Liver (tissue), 9 donors: Measurements from ENCODE around the gene HNRNPR. TPM values are rescaled to one million over a fixed set of nuclear protein-coding genes. Genes with fewer than 3 reads are reported as not detected.

ENCODE experiments used
- DNase-seq: peaks from one replicate; pipeline ENCODE4 v3.0.0-alpha.2; 2017; ENCODE audit warnings: low spot score
- H3K27ac ChIP-seq, 2 donors: one replicate each; pipeline ENCODE4 v1.7.0; 2013; ENCODE audit warnings: inconsistent platforms in 2 of 2, low read length in 2 of 2, control low read depth in 1 of 2, low read depth in 1 of 2, mild to moderate bottlenecking in 1 of 2
- H3K27me3 ChIP-seq, 4 donors: one replicate each; pipeline versions ENCODE4 v1.6.1 to v1.7.0; 2013; ENCODE audit warnings: low read length in 3 of 4, inconsistent platforms in 1 of 4, mild to moderate bottlenecking in 1 of 4, moderate library complexity in 1 of 4; ENCODE audit not compliant: control insufficient read depth in 4 of 4, insufficient read depth in 4 of 4
- H3K36me3 ChIP-seq, 4 donors: one replicate each; pipeline versions ENCODE4 v1.6.1 to v1.7.0; 2013; ENCODE audit warnings: low read length in 3 of 4, mild to moderate bottlenecking in 3 of 4, low read depth in 1 of 4, moderate library complexity in 1 of 4; ENCODE audit not compliant: control insufficient read depth in 4 of 4, insufficient read depth in 3 of 4
- H3K4me1 ChIP-seq, 4 donors: one replicate each; pipeline versions ENCODE4 v1.6.1 to v1.7.0; 2013; ENCODE audit warnings: low read length in 3 of 4, mild to moderate bottlenecking in 3 of 4, moderate library complexity in 1 of 4; ENCODE audit not compliant: control insufficient read depth in 4 of 4, insufficient read depth in 4 of 4
- H3K4me3 ChIP-seq, 3 donors: one replicate each; pipeline versions ENCODE4 v1.6.1 to v1.7.0; 2013; ENCODE audit warnings: low read length in 3 of 3, control low read depth in 1 of 3, low read depth in 1 of 3, mild to moderate bottlenecking in 1 of 3
- H3K9ac ChIP-seq, 2 donors: one replicate each; pipeline ENCODE4 v1.7.0; 2013; ENCODE audit warnings: low read length in 2 of 2, mild to moderate bottlenecking in 2 of 2, moderate library complexity in 2 of 2, control low read depth in 1 of 2, low read depth in 1 of 2
- H3K9me3 ChIP-seq, 4 donors: one replicate each; pipeline versions ENCODE4 v1.6.1 to v1.7.0; 2013; ENCODE audit warnings: low read length in 3 of 4; ENCODE audit not compliant: control insufficient read depth in 4 of 4
- FOXA2 ChIP-seq: IDR thresholded peaks from 2 replicates; pipeline ENCODE4 v1.6.1; 2016; ENCODE audit warnings: antibody characterized with exemption
- GABPA ChIP-seq, 2 donors: IDR thresholded peaks in 1 of 2; conservative IDR thresholded peaks in 1 of 2; 2 replicates each; pipeline ENCODE4 v1.6.1; 2016; ENCODE audit warnings: antibody characterized with exemption in 2 of 2, mild to moderate bottlenecking in 1 of 2, moderate library complexity in 1 of 2
- HNF4G ChIP-seq: IDR thresholded peaks from 2 replicates; pipeline ENCODE4 v1.6.1; 2016; ENCODE audit warnings: antibody characterized with exemption
- JUND ChIP-seq, 2 donors: IDR thresholded peaks; 2 replicates each; pipeline ENCODE4 v1.6.1; 2016; ENCODE audit warnings: antibody characterized with exemption in 2 of 2
- RXRA ChIP-seq, 2 donors: IDR thresholded peaks; 2 replicates each; pipeline ENCODE4 v1.6.1; 2017 to 2018; ENCODE audit warnings: antibody characterized with exemption in 2 of 2, mild to moderate bottlenecking in 1 of 2
- SP1 ChIP-seq: IDR thresholded peaks from 2 replicates; pipeline ENCODE4 v1.6.1; 2018; ENCODE audit warnings: antibody characterized with exemption, mild to moderate bottlenecking
- TAF1 ChIP-seq: conservative IDR thresholded peaks from 2 replicates; pipeline ENCODE4 v1.6.1; 2016; ENCODE audit warnings: antibody characterized with exemption, mild to moderate bottlenecking
- WGBS: extraction: QIAGEN DNeasy Blood & Tissue Kit; methylation state at CpG from one replicate; pipeline ENCODE4 v1.1.7; 2013; 5-methylcytosine and 5-hydroxymethylcytosine counted together
- polyA plus RNA-seq, 2 donors: library from polyadenylated mRNA; stranded (reverse) in 1 of 2; unstranded in 1 of 2; fragments of 200-250 nt in 1 of 2; fragments of >200 nt in 1 of 2; fragmentation: Nextera tagmentation in 1 of 2; extraction: Ambion mirVana in 1 of 2; gene quantifications; one replicate each; pipeline versions ENCODE4 v1.2.1 to v1.2.3, GENCODE V29; 2013 to 2015
- total RNA-seq, 2 donors: library from RNA; depleted of rRNA; stranded (reverse); fragments of >200 nt; gene quantifications; one replicate each; pipeline ENCODE4 v1.2.3, GENCODE V29; 2014
- TF ChIP-seq, protein P1 (sequence below): IDR thresholded peaks from 2 replicates; pipeline ENCODE4 v1.6.1; 2016; ENCODE audit warnings: antibody characterized with exemption, mild to moderate bottlenecking
- TF ChIP-seq, protein P2 (sequence below): IDR thresholded peaks from 2 replicates; pipeline ENCODE4 v1.6.1; 2016; ENCODE audit warnings: antibody characterized with exemption
- TF ChIP-seq, protein P3 (sequence below): fragments of 150-350 bp; IDR thresholded peaks from 2 replicates; pipeline ENCODE4 v1.5.1; 2017; ENCODE audit warnings: improper control_type of control experiment, low read depth, low read length; ENCODE audit not compliant: missing input control
- TF ChIP-seq, protein P4 (sequence below): IDR thresholded peaks from 2 replicates; pipeline ENCODE4 v1.6.1; 2016; ENCODE audit warnings: antibody characterized with exemption
- donor health status: healthy.
- donor health status: healthy.
- donor health status: healthy.
- donor health status: healthy.
- donor health status: healthy.

The HNRNPR gene
- total and polyA plus RNA-seq, 4 donors = 31.2 to 57.0 (median 38.4) TPM

DNA sequence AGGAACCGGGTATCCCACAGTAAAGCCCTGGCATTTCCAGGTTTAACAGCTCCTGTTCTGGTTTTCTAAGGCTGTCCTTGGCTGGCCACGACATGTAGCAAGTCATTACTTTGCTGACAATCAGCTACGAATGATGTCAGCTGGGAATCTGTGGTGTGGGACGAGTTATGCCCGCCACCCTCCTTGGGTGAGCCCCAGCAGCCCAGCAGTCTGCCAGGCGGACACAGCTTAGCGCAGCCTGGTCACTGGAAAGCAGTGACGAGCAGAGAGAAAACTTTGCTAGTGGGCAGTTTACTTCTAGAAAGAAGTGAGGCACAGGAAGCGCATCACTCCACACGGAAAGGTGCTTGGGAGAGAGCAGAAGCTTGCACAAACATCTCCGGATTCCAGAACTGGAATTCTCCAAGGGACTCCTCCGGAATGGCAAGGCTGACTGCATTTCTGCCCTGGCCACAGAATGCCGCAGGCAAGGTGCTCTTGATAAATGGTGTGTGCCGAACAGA is 41.1 kb upstream of the HNRNPR start:
- TF ChIP-seq GABPA (IDR thresholded peaks at IDR 0.05 in 1 of 2, conservative IDR thresholded peaks at IDR 0.05 in 1 of 2) (no peak), HNF4G (no peak)
- TF ChIP-seq, protein P1, sequence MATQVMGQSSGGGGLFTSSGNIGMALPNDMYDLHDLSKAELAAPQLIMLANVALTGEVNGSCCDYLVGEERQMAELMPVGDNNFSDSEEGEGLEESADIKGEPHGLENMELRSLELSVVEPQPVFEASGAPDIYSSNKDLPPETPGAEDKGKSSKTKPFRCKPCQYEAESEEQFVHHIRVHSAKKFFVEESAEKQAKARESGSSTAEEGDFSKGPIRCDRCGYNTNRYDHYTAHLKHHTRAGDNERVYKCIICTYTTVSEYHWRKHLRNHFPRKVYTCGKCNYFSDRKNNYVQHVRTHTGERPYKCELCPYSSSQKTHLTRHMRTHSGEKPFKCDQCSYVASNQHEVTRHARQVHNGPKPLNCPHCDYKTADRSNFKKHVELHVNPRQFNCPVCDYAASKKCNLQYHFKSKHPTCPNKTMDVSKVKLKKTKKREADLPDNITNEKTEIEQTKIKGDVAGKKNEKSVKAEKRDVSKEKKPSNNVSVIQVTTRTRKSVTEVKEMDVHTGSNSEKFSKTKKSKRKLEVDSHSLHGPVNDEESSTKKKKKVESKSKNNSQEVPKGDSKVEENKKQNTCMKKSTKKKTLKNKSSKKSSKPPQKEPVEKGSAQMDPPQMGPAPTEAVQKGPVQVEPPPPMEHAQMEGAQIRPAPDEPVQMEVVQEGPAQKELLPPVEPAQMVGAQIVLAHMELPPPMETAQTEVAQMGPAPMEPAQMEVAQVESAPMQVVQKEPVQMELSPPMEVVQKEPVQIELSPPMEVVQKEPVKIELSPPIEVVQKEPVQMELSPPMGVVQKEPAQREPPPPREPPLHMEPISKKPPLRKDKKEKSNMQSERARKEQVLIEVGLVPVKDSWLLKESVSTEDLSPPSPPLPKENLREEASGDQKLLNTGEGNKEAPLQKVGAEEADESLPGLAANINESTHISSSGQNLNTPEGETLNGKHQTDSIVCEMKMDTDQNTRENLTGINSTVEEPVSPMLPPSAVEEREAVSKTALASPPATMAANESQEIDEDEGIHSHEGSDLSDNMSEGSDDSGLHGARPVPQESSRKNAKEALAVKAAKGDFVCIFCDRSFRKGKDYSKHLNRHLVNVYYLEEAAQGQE = no peak
- no peaks in the 10 kb centered on the region for H3K9me3 ChIP-seq
- no peak overlapping the region for H3K27ac ChIP-seq
- H3K4me1 ChIP-seq = peaks cover 0 to 3% (median 0%) of the 10 kb centered on the region in 4 donors
- WGBS = 93% methylated on average over 14 of the region's 14 CpGs
- DNase-seq = no peak
- no peaks in the 10 kb centered on the region for H3K27me3 ChIP-seq
- H3K4me3 ChIP-seq = no peak overlapping the region
- peaks cover 4 to 37% (median 24%) of the 10 kb centered on the region in 4 donors for H3K36me3 ChIP-seq
- no peak overlapping the region for H3K9ac ChIP-seq

DNA sequence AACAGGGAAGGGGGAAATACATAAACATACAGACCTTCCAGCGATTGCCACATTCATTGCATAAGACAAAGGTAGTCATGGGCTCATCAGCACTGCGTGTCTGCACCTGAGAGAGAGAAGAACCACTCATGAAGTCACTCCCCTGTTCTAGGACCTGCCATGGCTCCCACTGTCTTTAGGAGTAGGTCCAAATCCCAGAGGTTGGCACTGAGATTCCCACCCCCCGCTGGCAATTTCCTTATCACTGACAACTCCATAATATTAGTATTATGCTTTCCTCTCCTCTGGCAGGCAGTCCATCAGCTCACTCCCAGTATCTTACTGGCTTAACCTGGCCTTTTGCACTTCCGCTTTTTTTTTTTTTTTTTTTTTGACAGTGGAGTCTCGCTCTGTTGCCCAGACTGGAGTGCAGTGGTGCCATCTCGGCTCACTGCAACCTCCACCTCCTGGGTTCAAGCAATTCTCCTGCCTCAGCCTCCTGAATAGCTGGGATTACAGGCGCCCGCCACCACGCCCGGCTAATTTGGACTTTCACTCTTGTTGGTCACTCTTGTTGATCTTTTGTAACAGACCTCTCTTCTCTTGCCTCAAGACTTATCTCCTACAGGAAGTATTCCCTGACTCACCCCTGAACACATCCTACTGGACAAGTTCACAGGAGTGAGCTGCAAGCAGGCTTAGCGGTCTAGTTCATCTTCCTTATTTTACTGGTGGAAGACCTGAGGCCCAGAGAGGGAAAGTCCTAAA is 40.4 kb upstream of the HNRNPR start:
- TF ChIP-seq, protein P1 = no peak
- TF ChIP-seq FOXA2 (no peak), RXRA (IDR thresholded peaks at IDR 0.05) (no peak), SP1 (no peak), GABPA (IDR thresholded peaks at IDR 0.05 in 1 of 2, conservative IDR thresholded peaks at IDR 0.05 in 1 of 2) (no peak), HNF4G (no peak), JUND (IDR thresholded peaks at IDR 0.05) (no peak), TAF1 (no peak)
- TF ChIP-seq, protein P2, sequence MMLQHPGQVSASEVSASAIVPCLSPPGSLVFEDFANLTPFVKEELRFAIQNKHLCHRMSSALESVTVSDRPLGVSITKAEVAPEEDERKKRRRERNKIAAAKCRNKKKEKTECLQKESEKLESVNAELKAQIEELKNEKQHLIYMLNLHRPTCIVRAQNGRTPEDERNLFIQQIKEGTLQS = no peak
- TF ChIP-seq, protein P3, sequence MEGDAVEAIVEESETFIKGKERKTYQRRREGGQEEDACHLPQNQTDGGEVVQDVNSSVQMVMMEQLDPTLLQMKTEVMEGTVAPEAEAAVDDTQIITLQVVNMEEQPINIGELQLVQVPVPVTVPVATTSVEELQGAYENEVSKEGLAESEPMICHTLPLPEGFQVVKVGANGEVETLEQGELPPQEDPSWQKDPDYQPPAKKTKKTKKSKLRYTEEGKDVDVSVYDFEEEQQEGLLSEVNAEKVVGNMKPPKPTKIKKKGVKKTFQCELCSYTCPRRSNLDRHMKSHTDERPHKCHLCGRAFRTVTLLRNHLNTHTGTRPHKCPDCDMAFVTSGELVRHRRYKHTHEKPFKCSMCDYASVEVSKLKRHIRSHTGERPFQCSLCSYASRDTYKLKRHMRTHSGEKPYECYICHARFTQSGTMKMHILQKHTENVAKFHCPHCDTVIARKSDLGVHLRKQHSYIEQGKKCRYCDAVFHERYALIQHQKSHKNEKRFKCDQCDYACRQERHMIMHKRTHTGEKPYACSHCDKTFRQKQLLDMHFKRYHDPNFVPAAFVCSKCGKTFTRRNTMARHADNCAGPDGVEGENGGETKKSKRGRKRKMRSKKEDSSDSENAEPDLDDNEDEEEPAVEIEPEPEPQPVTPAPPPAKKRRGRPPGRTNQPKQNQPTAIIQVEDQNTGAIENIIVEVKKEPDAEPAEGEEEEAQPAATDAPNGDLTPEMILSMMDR = no peak
- TF ChIP-seq, protein P4, sequence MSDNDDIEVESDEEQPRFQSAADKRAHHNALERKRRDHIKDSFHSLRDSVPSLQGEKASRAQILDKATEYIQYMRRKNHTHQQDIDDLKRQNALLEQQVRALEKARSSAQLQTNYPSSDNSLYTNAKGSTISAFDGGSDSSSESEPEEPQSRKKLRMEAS = no peak
- Histone ChIP-seq H3K9me3 (no peaks in the 10 kb centered on the region), H3K36me3 (peaks cover 4 to 37% (median 24%) of the 10 kb centered on the region in 4 donors), H3K4me1 (peaks cover 0 to 3% (median 0%) of the 10 kb centered on the region in 4 donors), H3K27ac (peak overlapping the region in 1 of 2 donors; percentile 13), H3K27me3 (no peaks in the 10 kb centered on the region), H3K4me3 (no peak overlapping the region), H3K9ac (no peak overlapping the region)
- 74% methylated on average over 11 of the region's 11 CpGs for WGBS
- DNase-seq = no peak
